DLD1 (cell line): Measurements from ENCODE around the gene RSPH10B2.
"Not testable (repeated sequence)": the region's sequence is repeated elsewhere in the genome, so short reads cannot be mapped to it uniquely, and the experiment has no call there.

Experiments used
- in situ Hi-C: cut with HindIII; loops from 2 replicates; pipeline ENCODE4 v1.10.0; 2017; ENCODE audit warnings: low sequenced_read_pairs

The RSPH10B2 gene

DNA sequence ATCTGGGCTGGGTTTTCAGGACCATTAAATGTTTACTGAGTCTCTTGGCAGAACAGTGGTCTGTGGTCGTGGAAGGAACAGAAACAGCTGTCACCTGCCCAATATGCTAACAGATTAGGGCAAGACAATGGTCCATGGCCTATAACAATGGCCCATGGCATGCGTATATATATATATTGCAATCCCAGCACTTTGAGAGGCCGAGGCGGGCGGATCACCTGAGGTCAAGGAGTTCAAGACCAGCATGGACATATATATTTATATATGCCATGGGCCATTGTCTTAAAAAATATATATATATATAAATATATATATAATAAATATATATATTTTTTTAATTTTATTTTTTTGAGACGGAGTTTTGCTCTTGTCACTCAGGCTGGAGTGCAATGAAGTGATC, 27.7 kb downstream of the RSPH10B2 start:
- in situ Hi-C loops: not testable (repeated sequence)

GRCh38 chr7:6789353-6789752, 35.5 kb downstream of the RSPH10B2 start:
- in situ Hi-C loops: not testable (repeated sequence)

- in situ Hi-C loops: not testable (repeated sequence)
Observed at GRCh38 chr7:6792113-6792872, 38.4 kb downstream of the RSPH10B2 start.

- in situ Hi-C loops: not testable (repeated sequence)
Observed at GRCh38 chr7:6794276-6794675, 40.4 kb downstream of the RSPH10B2 start.

DNA sequence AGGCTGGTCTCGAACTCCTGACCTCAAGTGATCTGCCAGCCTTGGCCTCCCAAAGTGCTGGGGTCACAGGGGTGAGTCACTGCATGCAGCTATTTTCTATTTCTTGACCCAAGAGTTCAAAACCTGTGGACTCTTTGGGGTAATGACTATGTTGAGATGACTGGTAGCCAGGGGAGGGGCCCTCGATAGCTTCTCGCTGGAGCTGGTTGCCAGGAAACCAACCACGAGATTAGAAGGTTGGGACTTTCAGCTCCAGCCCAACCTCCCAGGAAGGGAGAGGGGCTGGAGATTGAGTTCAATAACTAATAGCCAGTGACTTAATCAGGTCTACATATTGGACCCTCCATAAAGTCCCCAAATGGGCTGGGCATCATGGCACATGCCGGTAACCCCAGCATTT, 43.3 kb downstream of the RSPH10B2 start:
- in situ Hi-C loops: not testable (repeated sequence)

DNA sequence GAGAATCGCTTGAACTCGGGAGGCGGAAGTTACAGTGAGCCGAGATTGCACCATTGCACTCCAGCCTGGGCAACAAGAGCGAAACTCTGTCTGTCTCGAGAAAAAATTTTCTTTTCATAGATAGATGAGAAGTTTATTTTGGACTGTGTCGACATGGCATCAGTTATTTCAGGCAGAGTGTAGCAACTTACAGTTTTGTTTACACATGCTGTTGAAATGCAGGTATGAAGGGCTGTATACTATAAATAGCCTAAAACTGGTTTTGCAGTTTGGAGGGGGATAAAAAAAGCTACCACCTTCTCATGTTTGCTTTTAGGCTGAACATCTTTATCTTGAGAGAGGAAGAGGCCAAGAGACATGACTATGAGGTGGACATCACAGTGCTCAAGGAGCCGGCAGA, 44.1 kb downstream of the RSPH10B2 start:
- in situ Hi-C loops: not testable (repeated sequence)

DNA sequence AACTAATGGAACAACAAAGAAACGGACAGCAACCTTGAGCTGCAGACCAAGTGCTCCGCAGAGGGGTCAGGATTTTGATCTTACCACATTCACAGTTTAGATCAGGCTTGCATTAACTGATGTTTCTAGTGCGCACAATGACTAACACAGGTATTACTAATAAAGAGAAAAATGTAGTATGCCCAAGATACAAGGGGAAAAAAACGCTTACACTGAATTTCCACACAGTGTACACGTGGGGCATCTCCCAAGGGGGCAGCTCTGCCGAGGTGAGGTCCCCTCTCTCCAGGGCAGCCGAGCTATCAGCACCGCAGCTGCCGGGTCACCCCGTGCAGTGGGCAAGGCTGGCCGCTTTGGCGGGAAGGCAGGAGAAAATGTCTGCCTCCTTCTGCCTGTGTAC, 46.0 kb downstream of the RSPH10B2 start:
- in situ Hi-C loops: not testable (repeated sequence)

- in situ Hi-C loops: not testable (repeated sequence)
Observed at GRCh38 chr7:6800331-6800730, 46.4 kb downstream of the RSPH10B2 start.

DNA sequence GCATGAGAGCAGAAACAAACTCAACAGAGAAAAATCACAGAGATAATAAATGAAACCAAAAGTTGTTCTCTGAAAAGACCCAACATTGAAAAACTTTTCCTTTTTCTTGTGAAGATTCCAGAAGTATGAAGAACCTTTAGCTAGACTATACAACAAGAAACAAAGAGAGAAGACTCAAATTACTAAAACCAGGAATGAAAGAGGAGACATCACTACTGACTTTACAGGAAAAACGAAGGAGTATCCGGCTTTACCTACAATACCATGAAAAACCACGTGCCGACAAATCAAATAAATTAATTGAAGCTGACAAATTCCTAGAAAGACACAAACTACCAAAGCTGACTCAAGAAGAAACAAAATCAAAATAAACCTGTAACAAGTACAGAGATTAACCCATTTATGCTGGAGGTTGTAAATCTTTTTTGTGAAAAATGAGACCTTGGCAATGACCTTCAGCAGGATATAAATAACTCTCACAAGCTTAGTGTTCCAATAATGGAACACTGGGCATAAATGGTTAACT, 53.6 kb downstream of the RSPH10B2 start:
- in situ Hi-C loops: not testable (repeated sequence)

- in situ Hi-C loops: not testable (repeated sequence)
Observed at GRCh38 chr7:6807959-6808358, 54.1 kb downstream of the RSPH10B2 start.

DNA sequence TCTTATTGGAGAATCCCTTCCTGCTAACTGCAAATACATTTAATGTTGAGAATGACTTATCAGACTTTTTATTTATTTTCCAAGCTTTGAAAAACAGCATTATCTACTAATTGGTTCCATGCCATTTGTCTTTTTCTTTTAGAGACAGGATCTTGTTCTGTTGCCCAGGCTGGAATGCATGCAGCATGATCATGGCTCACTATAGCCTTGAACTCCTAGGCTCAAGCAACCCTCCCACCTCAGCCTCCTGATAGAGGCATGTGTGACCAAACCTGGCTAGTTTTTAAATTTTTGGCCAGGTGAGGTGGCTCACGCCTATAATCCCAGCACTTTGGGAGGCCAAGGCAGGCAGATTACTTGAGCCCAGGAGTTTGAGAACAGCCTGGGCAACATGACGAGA, 59.1 kb downstream of the RSPH10B2 start:
- in situ Hi-C loops: not testable (repeated sequence)

- in situ Hi-C loops: not testable (repeated sequence)
Observed at GRCh38 chr7:6815470-6815869, 61.6 kb downstream of the RSPH10B2 start.

GRCh38 chr7:6821622-6822021, 67.7 kb downstream of the RSPH10B2 start:
- in situ Hi-C loops: not testable (repeated sequence)

DNA sequence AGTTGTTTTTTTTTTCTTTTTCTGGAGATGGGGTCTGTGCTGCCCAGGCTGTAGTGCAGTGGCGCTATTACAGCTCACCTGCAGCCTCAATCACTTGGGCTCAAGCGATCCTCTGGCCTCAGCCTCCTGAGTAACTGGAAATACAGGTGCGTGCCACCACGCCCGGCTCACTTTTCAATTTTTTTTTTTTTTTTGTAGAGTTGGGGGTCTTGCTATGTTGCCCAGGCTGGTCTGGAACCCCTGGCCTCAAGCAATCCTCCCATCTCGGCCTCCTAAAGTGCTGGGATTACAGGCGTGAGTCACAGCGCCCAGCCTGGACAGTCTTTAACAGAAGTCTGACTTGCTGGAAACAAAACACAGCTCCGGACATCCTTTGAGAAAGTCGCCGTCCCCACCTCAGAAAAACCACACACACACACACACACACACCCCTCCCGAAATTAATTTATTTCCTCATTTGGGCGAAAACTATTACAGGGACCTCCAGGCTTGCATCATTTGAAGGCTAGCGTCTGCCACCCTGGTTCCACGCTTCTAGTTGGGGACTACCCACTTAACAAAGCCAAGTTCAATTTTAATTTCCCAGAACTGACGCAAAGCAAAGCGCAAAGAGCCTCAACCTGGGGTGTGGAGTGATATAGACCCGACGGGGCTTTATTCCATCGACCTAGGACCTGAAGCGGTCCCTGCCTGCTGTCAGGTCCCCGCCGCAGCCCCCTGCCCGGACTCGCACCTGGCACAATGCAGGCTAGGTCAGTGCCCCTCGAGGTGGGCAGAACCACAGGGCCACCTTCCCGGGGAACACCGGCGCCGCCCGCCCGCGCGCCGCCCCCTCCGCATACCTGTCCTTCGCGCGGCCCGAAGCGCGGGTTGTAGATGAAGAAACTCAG, 71.6 kb downstream of the RSPH10B2 start:
- in situ Hi-C loops: not testable (repeated sequence)

DNA sequence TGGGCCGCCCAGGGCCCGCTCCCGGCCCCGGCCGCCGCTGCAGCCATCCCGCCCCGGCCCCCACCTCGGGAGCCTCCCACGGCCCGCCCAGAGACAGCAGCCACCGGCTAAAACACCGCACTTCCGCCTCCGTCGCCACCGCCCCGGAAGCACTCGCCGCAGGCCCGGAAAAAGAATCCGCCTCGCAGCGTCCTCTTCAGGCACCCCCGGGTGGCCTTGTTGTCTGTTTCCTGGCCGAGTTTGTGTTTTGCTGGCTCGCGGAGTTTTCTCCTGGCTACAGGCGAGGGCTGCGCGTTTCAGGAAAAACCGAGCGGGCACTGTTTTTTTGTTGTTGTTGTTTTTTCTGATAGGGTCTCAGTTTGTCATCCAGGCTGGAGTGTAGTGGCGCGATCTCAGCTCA, 72.2 kb downstream of the RSPH10B2 start, which contains the start of gene CCZ1B:
CCZ1B (minus strand) TSS at position 125 of the 400 bp plus-strand sequence; CDS start at position 47, 78 bp downstream.
- in situ Hi-C loops: not testable (repeated sequence)

DNA sequence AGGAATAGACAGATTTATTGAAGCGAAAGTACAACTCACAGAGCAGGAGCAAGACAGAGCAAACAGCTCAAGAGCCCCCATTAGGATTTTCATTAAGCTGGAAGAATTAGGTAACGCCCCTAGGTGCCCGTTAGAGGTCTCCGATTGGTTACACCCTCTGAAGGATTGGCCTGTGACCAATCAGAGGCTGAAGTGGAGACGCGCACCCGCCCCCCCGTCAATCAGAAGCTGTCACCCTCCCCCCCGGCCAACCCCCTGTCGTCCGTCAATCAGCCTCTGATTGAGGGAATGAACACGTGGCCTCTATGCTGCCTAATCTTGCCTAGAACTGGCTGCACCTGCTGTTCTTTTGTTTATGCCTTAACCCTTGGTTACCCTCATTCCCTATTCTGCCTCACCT, 73.3 kb downstream of the RSPH10B2 start:
- in situ Hi-C loops: not testable (repeated sequence)

- in situ Hi-C loops: not testable (repeated sequence)
Observed at GRCh38 chr7:6829616-6830015, 75.7 kb downstream of the RSPH10B2 start.

- in situ Hi-C loops: not testable (repeated sequence)
Observed at GRCh38 chr7:6830026-6830425, 76.1 kb downstream of the RSPH10B2 start.

GRCh38 chr7:6831018-6831725, 77.3 kb downstream of the RSPH10B2 start:
- in situ Hi-C loops: no loop called here

- in situ Hi-C loops: no loop called here
Observed at GRCh38 chr7:6833636-6834035, 79.7 kb downstream of the RSPH10B2 start.

DNA sequence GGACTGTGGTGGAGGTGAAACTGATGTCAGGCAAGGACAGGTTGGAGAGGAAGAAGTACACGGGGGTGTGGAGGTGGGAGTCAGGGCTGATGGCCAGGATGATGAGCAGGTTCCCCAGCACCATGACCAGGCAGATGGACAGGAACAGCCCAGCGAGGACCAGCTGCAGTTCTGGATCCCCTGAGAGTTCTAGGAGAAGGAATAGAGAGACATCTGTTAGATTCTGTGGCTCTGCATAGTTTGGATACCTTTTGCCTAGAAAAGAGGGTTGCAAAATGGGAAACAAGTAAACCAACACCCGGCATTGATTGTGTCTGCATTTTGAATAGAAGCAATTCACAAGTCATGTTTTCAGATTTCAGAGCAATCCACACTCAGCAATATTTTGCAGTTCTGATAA, 81.6 kb downstream of the RSPH10B2 start:
- in situ Hi-C loops: not testable (repeated sequence)
